ENCODE results near the gene FBXL7.

Gene FBXL7

DNA sequence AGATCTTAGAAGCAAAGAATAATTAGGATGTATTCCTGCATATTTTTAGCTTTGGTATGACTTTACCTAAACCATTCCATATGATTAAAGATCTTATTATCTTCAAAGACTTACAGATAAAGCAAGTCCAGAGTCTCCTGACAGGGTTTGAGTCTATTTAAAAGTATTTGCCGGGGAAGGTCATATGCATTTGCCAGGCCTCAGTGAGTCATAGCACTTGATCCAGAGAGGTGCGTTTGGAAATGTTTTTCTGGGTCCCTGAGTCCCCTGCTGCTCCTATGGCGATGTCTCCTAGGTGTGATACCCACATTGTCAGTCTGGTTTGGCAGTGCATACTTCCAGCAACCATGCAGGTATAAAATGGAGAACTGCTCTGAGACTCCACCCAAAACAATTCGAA lies 217.0 kb downstream of the FBXL7 start:
- DNase-seq (ENCODE audit: low spot score): no peak

DNA sequence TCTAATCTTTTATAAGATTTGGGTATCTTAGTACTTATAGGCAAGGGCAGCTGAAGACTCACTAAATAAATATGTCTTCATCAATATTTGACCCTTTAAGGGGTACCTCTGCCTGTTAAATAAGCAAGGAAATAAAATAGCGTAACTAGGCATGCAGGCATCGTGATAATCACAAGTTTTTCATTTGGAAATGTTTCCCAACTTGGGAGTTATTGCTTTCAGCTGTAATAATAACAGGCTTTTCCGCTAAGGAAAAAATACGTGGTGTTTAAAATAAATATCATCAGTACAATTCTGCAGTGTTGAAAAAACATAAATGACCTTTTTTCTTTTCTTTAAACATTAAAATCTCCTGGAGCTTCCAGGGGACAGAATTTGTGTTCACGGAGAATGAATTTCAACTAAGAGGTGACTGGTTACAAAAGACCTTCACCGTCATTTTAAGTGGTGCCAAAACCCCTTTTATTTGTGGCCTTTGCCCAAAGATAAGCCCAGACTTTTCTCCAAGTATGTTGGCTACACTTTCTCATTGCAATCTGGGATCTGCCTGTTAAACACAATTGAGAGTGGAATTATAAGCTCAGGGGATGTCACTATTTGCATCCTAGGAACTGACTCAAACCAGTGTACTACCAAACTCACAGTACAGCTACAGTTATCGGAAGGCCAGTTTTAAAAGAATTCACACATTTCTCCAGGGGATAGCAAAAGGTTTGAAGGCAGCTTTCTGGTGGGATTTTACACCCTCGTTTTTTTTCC lies 218.6 kb downstream of the FBXL7 start:
- DNase-seq (ENCODE audit: low spot score): no peak

DNA sequence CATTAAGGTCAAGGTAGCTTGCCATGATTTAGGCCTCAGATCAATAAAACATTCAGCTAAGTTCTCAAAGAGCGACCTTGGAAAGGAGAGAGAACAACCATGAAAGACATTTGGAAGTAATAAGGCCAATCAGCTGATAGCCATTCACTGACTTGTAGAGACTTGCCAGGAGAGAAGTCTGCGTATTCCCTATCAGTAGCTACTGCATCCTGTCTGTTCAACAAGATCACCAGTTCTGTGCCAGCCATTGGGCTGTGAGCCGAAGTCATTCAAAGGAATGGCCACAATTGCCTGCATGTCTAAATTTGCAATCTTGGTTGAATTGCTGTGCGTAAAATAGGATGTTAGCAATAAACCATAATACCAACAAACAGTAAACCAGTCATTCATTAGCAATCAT lies 219.8 kb downstream of the FBXL7 start:
- DNase-seq (ENCODE audit: low spot score): no peak

DNA sequence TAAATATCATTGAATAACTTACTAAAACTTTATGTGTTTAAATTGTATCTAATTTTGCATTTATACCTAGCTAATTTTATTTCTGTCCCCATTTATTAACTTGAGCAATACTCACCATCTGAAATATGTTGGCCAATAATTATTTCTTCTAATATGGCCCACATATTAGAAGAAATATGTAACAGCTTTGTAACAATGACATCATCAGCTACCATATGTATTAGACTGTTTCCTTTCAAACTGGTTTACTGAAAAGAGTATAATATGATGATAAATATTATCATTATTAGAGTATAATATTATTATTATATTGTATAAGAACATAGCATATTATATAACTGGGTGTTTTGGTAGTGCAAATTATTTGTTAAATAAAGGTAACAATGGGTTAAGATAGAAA lies 220.5 kb downstream of the FBXL7 start:
- DNase-seq (ENCODE audit: low spot score): no peak

DNA sequence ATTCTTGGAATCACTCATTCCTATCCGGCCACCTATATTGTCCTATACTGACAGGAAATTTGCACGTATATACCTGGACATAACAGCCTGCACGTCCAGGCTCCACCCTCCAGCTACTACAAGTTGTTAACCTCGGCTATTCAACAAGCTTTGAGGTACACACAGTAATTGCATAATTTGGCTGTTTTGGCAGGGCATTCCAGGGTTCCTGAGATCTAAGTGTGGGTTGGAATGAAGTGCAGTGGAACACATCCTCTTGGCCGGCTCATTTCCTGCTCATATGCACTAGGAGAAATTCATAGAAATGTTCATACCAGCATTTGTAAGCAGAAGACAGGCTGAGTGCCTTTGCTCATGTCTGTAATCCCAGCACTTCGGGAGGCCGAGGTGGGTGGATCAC lies 222.3 kb downstream of the FBXL7 start:
- DNase-seq (ENCODE audit: low spot score): no peak

DNA sequence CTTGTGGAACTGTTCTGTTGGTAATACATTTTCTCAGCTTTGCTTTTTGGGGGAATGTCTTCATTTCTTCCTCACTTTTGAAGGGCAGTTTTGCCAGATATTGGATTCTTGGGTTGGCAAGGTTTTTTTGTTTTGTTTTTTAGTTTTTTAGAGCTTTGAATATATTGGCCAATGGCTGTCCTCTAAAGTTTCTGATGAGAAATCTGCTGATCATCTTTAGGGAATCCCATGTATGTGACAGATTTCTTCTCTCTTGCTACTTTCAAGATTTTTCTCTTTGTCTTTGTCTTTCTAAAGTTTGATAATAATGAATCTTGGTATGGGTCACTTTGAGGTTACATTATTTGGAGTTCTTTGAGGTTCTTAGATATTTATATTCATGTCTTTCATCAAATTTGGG lies 227.4 kb downstream of the FBXL7 start:
- DNase-seq (ENCODE audit: low spot score): no peak

DNA sequence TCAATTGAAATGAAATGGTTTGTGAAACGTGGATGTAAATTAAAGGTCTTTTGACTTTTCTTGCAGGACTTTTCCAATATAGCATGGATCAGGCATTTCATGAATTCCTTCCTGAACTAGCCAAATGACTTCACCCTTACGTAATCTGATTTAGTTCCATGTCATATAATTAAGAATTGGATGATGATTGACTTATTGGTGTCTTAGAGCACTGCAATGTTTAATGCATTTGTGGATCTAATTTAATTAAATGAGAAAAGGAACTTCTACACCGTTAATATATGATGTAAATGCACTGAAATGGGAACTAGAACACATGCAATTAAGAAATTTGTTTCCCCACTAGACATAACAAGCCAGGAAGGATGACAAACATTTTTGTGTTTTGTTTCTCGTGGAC lies 228.8 kb downstream of the FBXL7 start:
- DNase-seq (ENCODE audit: low spot score): no peak

DNA sequence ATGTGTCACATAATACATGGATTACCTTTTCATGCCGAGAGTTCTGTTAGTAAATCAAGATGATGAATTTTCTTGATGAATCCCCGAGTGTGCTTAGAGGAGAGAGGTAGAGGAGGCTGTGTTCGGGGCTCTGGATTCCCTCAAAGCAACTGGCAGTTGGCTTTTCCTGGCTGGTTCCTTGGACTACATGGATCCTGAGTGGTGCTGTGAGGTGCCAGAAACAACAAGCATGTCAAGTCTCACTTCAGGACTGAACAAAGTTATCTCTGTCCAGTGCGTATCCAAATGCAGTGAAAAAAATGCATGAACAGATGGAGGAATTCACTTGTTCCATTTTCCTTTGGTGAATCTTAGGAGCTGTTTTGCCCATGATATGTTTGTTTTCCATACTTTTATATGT lies 231.7 kb downstream of the FBXL7 start:
- no peak for DNase-seq (ENCODE audit: low spot score)

DNA sequence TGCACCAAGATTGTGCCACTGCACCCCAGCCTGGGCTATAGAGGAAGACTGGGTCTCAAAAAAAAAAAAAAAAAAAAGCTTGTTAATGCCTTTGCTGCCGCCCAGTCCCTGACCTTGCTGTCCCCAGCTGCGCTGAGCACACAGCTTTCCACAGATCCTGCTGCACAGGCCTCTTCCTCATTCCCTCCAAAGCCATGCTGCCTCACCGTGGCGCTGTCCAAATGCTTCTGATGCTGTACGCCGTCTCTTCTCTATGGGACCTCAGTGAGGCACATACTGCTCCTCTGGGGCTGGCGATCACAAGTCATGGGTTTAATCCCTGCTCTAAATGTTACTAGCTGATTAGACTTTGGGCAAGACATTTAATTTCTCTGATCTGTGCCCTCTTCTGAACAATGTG lies 234.1 kb downstream of the FBXL7 start:
- DNase-seq (ENCODE audit: low spot score): peak; percentile 9

DNA sequence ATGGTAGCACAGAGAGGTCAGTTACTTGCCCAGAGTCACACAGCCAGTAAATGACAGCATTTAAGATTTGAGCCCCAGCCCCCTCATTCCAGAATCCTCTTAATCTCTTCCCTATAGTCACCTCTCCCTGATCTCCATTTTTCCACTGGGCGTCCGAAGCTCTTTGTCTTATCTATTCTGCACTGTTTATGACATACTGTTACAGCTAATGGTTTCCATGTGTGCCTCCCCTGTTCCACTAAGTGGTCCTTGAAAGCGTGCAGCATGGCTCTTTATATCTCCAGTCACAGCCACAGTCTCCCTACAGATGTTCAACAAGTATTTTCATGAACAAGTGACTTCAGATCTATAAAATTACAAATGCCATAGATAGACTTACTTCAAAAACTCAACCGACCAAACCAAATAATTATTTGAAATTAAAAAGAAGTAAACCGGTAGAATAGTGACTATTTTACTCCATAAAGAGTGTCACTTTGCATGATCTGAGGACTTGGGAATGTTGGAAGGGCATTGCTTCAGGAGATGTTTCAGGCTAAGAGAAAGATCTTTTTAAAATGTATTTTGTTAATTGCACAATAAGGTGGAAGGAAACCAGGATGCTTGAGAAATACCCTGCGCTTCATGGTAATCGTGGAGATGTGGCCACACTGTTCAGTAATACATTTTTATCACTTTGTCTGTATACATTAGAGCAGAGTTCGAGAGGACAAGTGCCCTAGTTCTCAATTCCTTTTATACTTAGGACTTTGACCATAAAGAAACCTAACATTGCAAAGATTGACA lies 237.2 kb downstream of the FBXL7 start:
- no peak for DNase-seq (ENCODE audit: low spot score)

DNA sequence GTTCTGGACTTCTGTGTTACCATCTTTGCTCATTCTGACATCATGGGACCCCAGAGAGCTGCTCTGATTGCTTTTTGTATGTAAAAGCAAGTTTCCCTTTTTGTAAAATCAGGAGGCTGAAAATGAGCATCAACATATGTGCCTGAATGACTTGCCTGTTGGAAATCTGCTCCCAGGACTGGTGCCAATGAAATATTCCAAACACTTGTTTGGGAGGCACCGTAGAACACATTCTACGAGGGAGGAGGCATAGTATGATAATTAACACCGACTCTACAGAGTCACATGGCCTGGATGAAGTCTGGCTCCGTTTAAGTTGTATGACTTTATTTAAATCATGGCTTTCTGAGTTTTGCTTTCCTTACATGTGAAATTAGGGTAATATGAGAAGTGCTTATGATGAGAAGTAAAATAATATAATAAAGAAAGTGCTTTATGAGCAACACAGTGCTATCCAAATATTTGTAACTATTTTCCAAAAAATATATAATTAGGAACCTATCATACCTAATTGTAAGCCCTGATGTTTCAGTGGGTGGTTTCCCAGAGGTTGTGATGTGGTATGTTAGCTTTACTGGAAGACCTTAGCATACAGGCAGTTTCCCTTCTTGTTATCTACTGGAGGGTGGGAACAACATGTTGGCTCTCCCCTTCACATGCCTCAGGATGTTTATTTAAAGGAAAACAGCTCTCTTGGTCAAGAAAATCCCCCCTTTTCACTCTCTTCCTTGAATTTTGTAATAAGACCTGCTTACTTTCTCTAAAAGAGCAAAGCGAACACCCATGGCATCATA lies 238.1 kb downstream of the FBXL7 start:
- no peak for DNase-seq (ENCODE audit: low spot score)

DNA sequence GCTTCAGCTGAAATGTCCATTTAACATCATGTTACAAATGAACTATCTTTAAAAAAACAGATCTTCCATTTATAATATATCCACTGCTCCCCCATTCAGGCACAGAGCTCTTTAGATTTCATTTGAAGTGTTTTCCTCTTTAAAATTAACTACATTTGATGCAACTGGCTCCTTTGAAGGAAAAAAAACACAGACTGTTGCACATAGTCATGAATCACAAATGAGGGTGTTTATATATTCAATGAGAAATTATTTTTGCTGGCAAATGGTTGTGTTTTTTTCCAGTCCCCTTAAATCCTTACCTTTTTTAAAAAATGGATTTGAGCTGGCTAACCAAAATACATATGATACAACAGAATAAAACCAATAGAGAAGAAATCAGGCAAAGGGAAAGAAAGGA lies 240.4 kb downstream of the FBXL7 start:
- no peak for DNase-seq (ENCODE audit: low spot score)

DNA sequence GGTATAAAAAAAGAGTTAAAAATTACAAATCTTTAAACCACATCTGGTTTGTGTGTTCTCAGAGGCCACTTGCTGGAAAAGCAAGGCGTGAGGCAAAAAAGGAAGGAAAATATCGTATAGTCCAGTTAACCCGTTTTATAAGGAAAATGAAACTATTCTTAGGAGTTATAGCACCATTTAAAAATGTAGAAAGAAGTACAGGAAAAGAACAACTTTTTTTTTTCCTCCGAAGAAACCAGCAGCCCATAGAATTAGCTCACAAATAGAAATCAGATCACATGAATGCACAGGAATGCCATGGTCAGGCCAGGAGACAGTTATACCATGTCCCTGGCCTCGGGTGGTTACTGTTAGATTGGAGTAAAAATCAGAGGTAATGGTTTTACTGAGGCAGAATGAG lies 241.6 kb downstream of the FBXL7 start:
- DNase-seq (ENCODE audit: low spot score): no peak

DNA sequence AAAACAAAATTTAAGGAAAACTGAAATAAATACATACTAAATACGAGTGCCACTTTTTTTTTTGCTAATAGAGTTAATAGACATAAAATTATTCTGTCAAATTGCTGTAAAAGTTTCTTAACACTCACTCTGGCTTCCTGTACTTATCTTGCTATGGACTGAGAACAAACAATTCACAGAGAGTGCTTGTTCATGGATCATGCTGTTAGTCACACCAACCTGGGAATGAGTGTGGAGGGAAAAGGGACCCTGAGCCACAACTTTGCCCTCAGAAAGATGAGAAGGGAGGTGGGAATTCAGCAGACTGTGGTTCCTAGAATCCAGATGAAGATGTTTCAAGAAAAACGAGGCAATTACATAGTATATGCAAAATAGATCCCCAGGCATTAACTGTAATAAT lies 246.9 kb downstream of the FBXL7 start:
- DNase-seq (ENCODE audit: low spot score): no peak

DNA sequence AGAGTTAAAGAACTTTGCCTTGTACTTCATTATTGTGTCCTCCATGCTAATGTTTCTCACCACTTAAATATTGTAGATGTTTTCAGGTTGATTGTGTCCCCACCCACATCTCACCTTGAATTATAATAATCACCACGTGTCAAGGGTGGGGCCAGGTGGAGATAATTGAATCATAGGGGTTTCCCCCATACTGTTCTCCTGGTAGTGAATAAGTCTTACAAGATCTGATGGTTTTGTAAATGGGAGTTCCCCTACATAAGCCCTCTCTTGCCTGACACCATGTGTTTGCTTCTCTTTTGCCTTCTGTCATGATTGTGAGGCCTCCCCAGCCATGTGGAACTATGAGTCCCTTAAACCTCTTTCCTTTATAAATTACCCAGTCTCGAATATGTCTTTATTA lies 248.3 kb downstream of the FBXL7 start:
- no peak for DNase-seq (ENCODE audit: low spot score)

DNA sequence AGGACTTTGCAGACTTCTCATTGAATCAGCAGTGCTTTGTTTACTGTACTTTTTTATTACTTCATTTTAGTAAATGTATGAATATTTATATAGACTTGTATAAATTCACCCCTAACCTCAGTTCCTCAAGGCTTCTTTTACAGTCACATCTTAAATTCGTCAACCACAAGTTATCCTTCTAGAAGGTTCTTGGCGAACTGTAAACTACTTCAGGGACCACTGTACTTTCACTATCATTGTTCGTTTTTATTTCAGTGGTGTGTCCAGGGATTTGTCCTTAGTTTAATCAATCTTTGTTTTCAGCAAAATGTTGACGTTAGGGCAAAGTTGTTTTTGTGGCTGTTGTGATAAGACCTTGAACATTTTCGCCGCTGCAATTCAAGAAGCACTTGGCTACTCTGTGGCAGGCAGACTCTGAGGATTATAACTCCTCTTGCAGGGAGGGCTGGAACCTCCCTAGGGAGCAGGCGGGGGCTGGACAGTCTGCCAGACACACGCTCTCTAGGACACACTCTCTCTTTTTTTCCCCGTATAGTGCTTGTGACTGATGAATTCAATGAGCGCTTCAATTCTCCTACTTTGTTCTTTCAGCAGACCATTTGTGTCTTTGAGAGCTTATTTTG lies 252.8 kb downstream of the FBXL7 start:
- no peak for DNase-seq (ENCODE audit: low spot score)

DNA sequence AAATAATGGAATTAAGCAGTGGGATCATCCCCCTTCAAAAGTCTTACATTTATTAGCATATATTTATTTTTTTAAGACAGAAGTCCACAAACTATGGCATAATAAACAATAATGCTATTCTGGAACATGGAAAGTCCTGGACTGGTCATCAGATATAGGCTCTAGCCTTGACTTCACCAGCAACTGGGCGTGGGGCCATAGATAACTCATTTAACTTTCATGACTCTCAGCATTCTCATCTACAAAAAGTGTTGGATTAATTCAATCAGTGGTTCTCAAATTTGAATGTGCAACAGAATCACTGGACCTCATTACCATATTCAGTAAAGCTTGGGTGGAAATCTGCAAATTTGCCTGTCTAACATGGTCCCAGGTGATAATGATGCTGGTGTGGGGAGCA lies 253.8 kb downstream of the FBXL7 start:
- no peak for DNase-seq (ENCODE audit: low spot score)

DNA sequence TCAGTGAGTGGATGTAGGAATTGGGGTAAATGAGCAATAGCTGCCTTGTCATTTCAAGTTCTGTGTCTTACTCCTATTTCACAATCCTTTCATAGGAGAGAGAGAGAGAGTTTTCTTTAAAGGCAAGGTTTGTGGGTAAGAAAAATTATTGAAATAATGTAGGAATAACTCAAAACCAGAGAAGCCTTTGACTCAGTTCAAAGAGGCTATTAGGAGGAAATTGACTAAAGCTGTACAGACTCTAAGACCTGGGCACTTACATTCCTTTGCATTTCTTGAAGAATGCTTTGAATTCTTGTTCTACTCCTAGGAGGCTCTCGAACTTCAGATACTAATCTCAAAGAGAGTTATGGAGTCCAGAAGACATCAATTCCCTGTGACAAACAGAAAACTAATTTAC lies 257.1 kb downstream of the FBXL7 start:
- no peak for DNase-seq (ENCODE audit: low spot score)

DNA sequence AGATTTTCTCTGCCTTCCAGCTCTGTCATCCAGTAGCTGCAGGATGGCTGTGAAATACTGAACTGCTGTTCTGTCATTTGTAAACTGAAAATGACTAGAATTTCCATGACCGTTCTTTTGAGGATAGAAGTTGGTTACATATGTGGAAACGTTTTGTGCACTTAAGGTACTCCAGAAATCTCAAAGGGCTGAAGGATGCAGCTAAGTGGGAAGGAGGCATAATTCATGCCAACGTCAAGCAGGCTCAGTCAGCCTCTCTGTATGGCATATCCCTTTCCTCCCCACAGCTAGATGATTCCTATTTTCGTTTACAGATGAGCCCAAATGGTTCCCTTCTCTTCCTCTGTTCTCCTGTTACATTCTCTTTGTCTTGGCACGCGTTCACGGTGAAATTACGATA lies 257.6 kb downstream of the FBXL7 start:
- DNase-seq (ENCODE audit: low spot score): no peak

DNA sequence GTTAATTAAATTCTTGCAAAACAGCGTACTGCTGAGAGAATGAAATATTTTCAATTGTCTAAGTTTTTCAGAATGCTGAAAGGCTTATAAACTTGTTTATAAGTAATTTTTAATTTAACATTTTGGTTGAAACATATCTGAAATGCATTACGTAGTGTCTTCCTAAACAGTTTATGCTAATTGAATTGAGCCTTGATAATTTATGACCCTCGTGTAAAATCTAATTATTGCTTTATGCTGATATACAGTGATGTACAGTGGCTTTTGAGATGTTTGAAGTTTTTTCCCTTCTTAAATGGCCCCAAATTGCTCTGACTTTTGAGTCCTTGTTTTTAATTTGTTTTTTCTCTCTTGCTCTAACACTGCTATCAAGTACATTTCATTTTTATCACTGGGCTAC lies 262.7 kb downstream of the FBXL7 start:
- no peak for DNase-seq (ENCODE audit: low spot score)

DNA sequence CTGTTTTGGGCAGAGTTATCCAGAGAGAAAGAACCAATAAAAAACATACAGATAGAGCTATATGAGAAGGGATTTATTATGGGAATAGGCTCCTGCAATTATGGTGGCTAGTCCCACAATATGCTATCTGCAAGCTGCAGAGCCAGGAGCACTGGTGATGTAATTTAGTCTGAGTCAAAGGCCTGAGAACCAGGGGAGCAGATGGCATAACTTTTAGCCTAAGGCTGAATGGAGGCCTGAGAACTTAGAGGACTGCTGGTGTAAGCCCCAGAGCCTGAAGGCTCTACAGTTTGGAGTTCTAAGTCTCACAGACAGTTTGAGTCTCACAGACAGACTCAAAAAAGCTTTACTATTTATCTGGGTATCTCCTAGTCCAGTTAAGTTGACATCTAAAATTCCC lies 263.8 kb downstream of the FBXL7 start:
- DNase-seq (ENCODE audit: low spot score): no peak

DNA sequence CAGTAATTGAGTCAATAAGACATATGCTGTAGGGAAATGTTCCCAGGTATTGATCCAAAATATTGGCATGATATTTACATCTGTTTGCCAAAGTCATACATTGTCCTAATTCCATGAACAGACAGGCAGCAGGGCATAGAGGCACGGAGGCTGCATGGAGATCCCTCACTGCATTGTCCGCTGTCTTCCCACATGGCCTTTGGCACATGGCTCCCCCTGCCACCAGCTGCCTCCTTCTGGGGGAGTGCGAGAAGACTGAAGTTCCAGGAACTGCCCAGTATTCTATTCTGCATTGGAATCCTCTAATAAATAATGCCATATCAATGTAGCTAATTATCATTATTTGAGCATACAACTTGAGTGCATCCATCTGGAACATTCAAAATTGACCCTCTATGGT lies 269.0 kb downstream of the FBXL7 start:
- no peak for DNase-seq (ENCODE audit: low spot score)

DNA sequence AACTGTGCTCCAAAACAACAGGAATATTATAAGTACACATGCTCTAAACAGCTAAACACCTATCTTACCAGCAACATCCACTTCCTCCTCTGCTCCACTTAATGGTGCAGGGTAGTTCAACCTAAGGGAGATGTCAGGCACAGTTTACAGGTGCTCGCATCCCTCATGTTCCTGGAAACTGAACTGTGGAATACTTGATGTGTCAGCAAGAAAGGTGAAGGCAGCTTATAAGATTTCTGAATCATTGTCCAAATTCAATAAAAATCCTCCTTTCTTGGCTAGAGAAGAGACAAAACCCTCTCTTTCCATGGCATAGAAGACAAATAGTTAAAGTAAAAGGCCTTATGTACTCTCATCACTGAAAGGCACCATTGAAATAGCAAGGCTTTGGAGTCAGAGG lies 272.2 kb downstream of the FBXL7 start:
- no peak for DNase-seq (ENCODE audit: low spot score)

Measured in SW480 (cell line).